ENCODE results near the gene DCANP1. TPM values are rescaled to one million over a fixed set of nuclear protein-coding genes. Genes with fewer than 3 reads are reported as not detected.

Gene DCANP1
- polyA plus RNA-seq, 3 donors from 2014 or later: 0.95 TPM; not detected in 2

- Mint-ChIP-seq H3K9me3 (no peaks in the 10 kb centered on the region), H3K4me1 (peaks cover 0 to 2% of the 10 kb centered on the region in 2 donors), H3K27ac (no peak overlapping the region), H3K36me3 (no peaks in the 10 kb centered on the region), H3K4me3 (no peak overlapping the region), H3K27me3 (ENCODE audit: low read depth in 3 of 3) (peaks cover 0 to 4% (median 3%) of the 10 kb centered on the region in 3 donors)
- peak in 2 of 3 donors; percentile 24 to 27 for DNase-seq
Observed at GRCh38 chr5:135457424-135458071, 10.4 kb upstream of the DCANP1 start.

GRCh38 chr5:135456238-135457099, 9.3 kb upstream of the DCANP1 start:
- DNase-seq: no peak
- no peaks in the 10 kb centered on the region for H3K9me3 Mint-ChIP-seq

GRCh38 chr5:135455876-135456237, 8.7 kb upstream of the DCANP1 start:
- DNase-seq: no peak
- Mint-ChIP-seq H3K36me3 (no peaks in the 10 kb centered on the region), H3K4me1 (no peaks in the 10 kb centered on the region), H3K4me3 (no peak overlapping the region), H3K9me3 (no peaks in the 10 kb centered on the region), H3K27me3 (ENCODE audit: low read depth in 3 of 3) (peaks cover 3 to 4% (median 3%) of the 10 kb centered on the region in 3 donors), H3K27ac (no peak overlapping the region)

More at GRCh38 chr5:135456238-135457099, 9.3 kb upstream of the DCANP1 start:
- Mint-ChIP-seq H3K36me3 (no peaks in the 10 kb centered on the region), H3K27me3 (ENCODE audit: low read depth in 3 of 3) (peaks cover 3 to 4% (median 3%) of the 10 kb centered on the region in 3 donors), H3K4me3 (no peak overlapping the region), H3K27ac (no peak overlapping the region), H3K4me1 (no peaks in the 10 kb centered on the region)

- Mint-ChIP-seq H3K4me3 (no peak overlapping the region), H3K27me3 (ENCODE audit: low read depth in 3 of 3) (peaks cover 1 to 4% (median 3%) of the 10 kb centered on the region in 3 donors), H3K4me1 (no peaks in the 10 kb centered on the region), H3K36me3 (no peaks in the 10 kb centered on the region), H3K27ac (no peak overlapping the region), H3K9me3 (no peaks in the 10 kb centered on the region)
- DNase-seq: no peak
Observed at GRCh38 chr5:135454946-135455345, 7.8 kb upstream of the DCANP1 start.

GRCh38 chr5:135453613-135454012, 6.5 kb upstream of the DCANP1 start:
- H3K36me3 Mint-ChIP-seq: no peaks in the 10 kb centered on the region
- H3K4me1 Mint-ChIP-seq: no peaks in the 10 kb centered on the region
- DNase-seq: no peak
- no peaks in the 10 kb centered on the region for H3K9me3 Mint-ChIP-seq
- H3K4me3 Mint-ChIP-seq: no peak overlapping the region
- no peak overlapping the region for H3K27ac Mint-ChIP-seq
- H3K27me3 Mint-ChIP-seq (ENCODE audit: low read depth in 3 of 3): peaks cover 1 to 4% (median 3%) of the 10 kb centered on the region in 3 donors

- no peaks in the 10 kb centered on the region for H3K36me3 Mint-ChIP-seq
- DNase-seq: no peak
- H3K4me3 Mint-ChIP-seq: no peak within 1 kb of the TSS
- H3K27ac Mint-ChIP-seq: no peak within 1 kb of the TSS
- no peaks in the 10 kb centered on the region for H3K4me1 Mint-ChIP-seq
- H3K9me3 Mint-ChIP-seq: no peaks in the 10 kb centered on the region
- peaks cover 3 to 4% (median 3%) of the 10 kb centered on the region in 3 donors for H3K27me3 Mint-ChIP-seq (ENCODE audit: low read depth in 3 of 3)
Observed at GRCh38 chr5:135452321-135453030, 5.3 kb upstream of the DCANP1 start, which contains the start of gene TIFAB. Gene TIFAB, minus strand, starts transcription at chr5:135452351. Its CDS starts 2,412 bp downstream, at chr5:135449939.

GRCh38 chr5:135451581-135452320, 4.6 kb upstream of the DCANP1 start:
- Mint-ChIP-seq H3K9me3 (no peaks in the 10 kb centered on the region), H3K27me3 (ENCODE audit: low read depth in 3 of 3) (peaks cover 3 to 4% (median 3%) of the 10 kb centered on the region in 3 donors), H3K4me1 (no peaks in the 10 kb centered on the region), H3K27ac (no peak overlapping the region), H3K4me3 (no peak overlapping the region), H3K36me3 (no peaks in the 10 kb centered on the region)
- no peak for DNase-seq

GRCh38 chr5:135450952-135451351, 3.8 kb upstream of the DCANP1 start:
- Mint-ChIP-seq H3K27ac (no peak overlapping the region), H3K27me3 (ENCODE audit: low read depth in 3 of 3) (peaks cover 0 to 3% (median 2%) of the 10 kb centered on the region in 3 donors), H3K9me3 (no peaks in the 10 kb centered on the region), H3K4me3 (no peak overlapping the region), H3K36me3 (no peaks in the 10 kb centered on the region), H3K4me1 (no peaks in the 10 kb centered on the region)
- no peak for DNase-seq

GRCh38 chr5:135450336-135450735, 3.2 kb upstream of the DCANP1 start:
- H3K27me3 Mint-ChIP-seq (ENCODE audit: low read depth in 3 of 3): peaks cover 0 to 3% (median 2%) of the 10 kb centered on the region in 3 donors
- no peaks in the 10 kb centered on the region for H3K9me3 Mint-ChIP-seq
- no peak overlapping the region for H3K27ac Mint-ChIP-seq
- no peaks in the 10 kb centered on the region for H3K36me3 Mint-ChIP-seq
- no peaks in the 10 kb centered on the region for H3K4me1 Mint-ChIP-seq
- no peak for DNase-seq
- H3K4me3 Mint-ChIP-seq: no peak overlapping the region

- Mint-ChIP-seq H3K27ac (no peak overlapping the region), H3K36me3 (no peaks in the 10 kb centered on the region), H3K4me3 (no peak overlapping the region), H3K27me3 (ENCODE audit: low read depth in 3 of 3) (peaks cover 0 to 3% (median 2%) of the 10 kb centered on the region in 3 donors), H3K4me1 (peaks cover 3 to 4% of the 10 kb centered on the region in 2 donors), H3K9me3 (no peaks in the 10 kb centered on the region)
- DNase-seq: no peak
Observed at GRCh38 chr5:135449644-135450043, 2.5 kb upstream of the DCANP1 start.

GRCh38 chr5:135448791-135449507, 1.8 kb upstream of the DCANP1 start:
- H3K9me3 Mint-ChIP-seq: no peaks in the 10 kb centered on the region
- DNase-seq: no peak
- H3K27ac Mint-ChIP-seq: no peak overlapping the region
- H3K4me3 Mint-ChIP-seq: no peak overlapping the region
- no peaks in the 10 kb centered on the region for H3K36me3 Mint-ChIP-seq
- H3K27me3 Mint-ChIP-seq (ENCODE audit: low read depth in 3 of 3): peaks cover 2 to 3% (median 3%) of the 10 kb centered on the region in 3 donors
- peaks cover 9 to 11% of the 10 kb centered on the region in 2 donors for H3K4me1 Mint-ChIP-seq

GRCh38 chr5:135448071-135448739, 1.1 kb upstream of the DCANP1 start:
- no peaks in the 10 kb centered on the region for H3K9me3 Mint-ChIP-seq
- no peak overlapping the region for H3K4me3 Mint-ChIP-seq
- H3K27ac Mint-ChIP-seq: no peak overlapping the region
- DNase-seq: no peak
- no peaks in the 10 kb centered on the region for H3K36me3 Mint-ChIP-seq
- H3K27me3 Mint-ChIP-seq (ENCODE audit: low read depth in 3 of 3): peaks cover 2 to 6% (median 3%) of the 10 kb centered on the region in 3 donors
- peaks cover 10 to 13% of the 10 kb centered on the region in 2 donors for H3K4me1 Mint-ChIP-seq
